Measurements from ENCODE around the gene MBNL3.

DNA sequence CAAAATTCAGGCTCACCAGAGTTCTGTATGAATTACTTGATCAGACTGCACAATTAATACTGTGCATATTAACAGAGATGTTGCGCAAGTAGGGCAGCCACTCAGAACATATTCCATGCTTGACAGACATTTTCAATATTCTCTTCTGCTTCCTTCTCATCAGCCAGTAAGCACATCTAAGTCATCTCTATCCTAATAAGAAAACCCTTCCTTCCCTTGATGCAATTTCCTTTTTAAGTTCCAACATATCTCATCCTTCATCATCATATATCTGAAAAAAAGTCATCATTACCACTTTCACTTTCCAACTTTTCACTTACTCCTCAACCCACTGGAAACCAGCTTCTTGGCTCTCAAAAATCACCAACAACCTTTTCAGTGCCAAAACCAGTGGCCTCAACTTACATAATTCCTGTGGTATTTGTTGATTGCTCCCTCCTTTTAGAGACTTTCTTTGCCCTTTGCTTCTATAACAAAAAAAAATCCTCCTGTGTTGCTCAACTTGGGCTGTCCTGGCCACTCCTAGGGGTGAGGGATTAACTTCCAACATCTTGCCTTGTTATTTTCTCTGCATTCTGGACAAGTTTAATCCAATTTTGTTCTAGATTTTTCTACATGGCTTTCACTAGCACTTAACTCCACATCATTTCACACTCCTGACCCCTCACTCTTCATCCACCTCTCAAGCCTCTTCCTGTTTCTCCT, 14.1 kb downstream of the MBNL3 start:
- TF ChIP-seq, protein P1, sequence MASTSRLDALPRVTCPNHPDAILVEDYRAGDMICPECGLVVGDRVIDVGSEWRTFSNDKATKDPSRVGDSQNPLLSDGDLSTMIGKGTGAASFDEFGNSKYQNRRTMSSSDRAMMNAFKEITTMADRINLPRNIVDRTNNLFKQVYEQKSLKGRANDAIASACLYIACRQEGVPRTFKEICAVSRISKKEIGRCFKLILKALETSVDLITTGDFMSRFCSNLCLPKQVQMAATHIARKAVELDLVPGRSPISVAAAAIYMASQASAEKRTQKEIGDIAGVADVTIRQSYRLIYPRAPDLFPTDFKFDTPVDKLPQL (IDR thresholded peaks at IDR 0.05; ENCODE audit: extremely low read depth, insufficient read length) = no peak
- no peak for TF ChIP-seq ZBTB17 (CRISPR knock-in tag; IDR thresholded peaks at IDR 0.05)
